Measurements from ENCODE around the gene EVC.

DNA sequence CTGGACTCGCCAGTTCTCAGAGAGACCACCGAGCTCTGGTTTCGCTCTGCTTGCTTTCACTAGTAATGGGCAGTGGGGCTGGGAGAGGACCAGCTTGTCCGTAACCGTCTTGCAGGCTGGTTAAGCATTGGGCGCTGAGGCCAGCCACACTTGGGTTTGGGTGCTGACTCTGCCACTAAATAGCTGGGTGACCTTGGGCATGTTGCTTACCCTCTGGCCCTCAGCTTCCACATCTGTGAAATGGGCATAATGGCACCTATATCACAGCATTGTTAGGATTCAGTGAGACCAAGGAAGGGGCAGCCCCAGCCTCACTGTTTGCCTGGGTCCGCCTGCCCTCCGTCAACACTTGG, 43.5 kb downstream of the EVC start:
- TF ChIP-seq FOXP2 (optimal IDR thresholded peaks at IDR 0.05; ENCODE audit: control extremely low read depth, extremely low read length, insufficient read depth) (no peak), EZH2 (IDR thresholded peaks at IDR 0.05) (no peak)
